Measurements from ENCODE around the gene METTL8.

DNA sequence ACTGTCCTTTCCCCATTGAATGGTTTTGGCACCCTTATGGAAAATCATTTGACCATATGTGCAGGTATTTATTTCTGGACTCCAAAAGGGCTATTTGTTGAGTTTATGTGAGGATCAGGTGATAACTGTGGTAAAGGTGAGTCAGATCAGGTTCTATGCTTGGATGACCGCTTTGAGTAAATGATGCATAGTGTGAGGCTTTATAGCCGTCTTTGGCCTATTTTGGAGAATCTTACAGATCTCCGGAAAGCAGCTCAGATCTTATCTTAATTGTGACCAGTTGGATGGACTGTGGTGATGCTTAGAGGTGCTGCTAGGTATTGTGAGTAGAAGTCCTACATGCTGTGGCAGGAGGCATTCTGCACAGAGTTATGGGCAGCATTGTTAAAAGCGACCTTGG, 126.2 kb downstream of the METTL8 start:
- no peak for TF ChIP-seq EZH2phosphoT487 (conservative IDR thresholded peaks at IDR 0.05; ENCODE audit: low read length)
- TF ChIP-seq, protein P1, sequence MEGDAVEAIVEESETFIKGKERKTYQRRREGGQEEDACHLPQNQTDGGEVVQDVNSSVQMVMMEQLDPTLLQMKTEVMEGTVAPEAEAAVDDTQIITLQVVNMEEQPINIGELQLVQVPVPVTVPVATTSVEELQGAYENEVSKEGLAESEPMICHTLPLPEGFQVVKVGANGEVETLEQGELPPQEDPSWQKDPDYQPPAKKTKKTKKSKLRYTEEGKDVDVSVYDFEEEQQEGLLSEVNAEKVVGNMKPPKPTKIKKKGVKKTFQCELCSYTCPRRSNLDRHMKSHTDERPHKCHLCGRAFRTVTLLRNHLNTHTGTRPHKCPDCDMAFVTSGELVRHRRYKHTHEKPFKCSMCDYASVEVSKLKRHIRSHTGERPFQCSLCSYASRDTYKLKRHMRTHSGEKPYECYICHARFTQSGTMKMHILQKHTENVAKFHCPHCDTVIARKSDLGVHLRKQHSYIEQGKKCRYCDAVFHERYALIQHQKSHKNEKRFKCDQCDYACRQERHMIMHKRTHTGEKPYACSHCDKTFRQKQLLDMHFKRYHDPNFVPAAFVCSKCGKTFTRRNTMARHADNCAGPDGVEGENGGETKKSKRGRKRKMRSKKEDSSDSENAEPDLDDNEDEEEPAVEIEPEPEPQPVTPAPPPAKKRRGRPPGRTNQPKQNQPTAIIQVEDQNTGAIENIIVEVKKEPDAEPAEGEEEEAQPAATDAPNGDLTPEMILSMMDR (IDR thresholded peaks at IDR 0.05; ENCODE audit: insufficient read depth, low read length, poor library complexity, severe bottlenecking): no peak
